ENCODE results near the gene HBG2. TPM values are rescaled to one million over a fixed set of nuclear protein-coding genes. Genes with fewer than 3 reads are reported as not detected.
"Not testable (repeated sequence)": the region's sequence is repeated elsewhere in the genome, so short reads cannot be mapped to it uniquely, and the experiment has no call there.

Gene HBG2
- not detected in 2 replicates for total RNA-seq

DNA sequence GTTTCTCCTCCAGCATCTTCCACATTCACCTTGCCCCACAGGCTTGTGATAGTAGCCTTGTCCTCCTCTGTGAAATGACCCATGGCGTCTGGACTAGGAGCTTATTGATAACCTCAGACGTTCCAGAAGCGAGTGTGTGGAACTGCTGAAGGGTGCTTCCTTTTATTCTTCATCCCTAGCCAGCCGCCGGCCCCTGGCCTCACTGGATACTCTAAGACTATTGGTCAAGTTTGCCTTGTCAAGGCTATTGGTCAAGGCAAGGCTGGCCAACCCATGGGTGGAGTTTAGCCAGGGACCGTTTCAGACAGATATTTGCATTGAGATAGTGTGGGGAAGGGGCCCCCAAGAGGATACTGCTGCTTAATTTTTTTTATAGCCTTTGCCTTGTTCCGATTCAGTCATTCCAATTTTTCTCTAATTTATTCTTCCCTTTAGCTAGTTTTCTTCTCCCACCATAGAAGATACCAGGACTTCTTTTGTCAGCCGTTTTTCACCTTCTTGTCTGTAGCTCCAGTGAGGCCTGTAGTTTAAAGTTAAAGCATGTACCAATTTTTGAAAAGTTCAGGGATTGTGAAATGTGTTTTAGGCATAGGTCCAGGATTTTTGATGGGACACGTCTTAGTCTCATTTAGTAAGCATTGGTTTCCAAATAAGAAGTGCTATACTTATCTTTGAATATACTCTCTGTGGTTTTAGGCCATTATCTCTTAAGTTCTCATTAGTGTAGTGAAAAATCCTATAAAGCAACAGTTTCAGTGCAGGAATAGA is at the start of gene HBG2:
Gene HBG2 (minus strand): TSS at position 136 of the 768 bp plus-strand sequence. CDS start 53 bp downstream, at position 83.
- intact Hi-C loops (cut with micrococcal nuclease): not testable (repeated sequence)

- intact Hi-C loops (cut with micrococcal nuclease): no loop called here
These were observed 49.5 kb upstream of the HBG2 start for GRCh38 chr11:5304046-5304445.

DNA sequence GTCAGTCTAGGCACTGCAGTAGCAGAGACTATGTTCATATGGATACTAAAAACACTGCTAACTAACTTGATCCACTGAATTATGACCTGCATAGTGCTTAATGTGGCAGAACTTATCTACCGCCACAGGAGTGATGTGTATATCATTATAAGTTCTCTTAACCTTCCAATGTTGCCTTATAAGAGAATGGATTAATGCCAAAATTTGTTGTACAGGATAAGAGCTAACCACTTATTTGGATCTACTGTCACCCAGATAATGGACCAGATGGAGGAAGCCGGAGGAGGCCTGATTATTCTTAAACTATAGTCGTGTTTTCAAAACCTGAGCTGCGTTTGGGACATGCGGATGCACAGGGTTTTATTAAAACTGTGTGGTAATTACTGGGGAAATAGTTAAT is 49.0 kb upstream of the HBG2 start:
- intact Hi-C loops (cut with micrococcal nuclease): no loop called here

GRCh38 chr11:5301846-5302245 is 47.3 kb upstream of the HBG2 start, which contains the start of gene OR51B4:
Gene OR51B4, minus strand, starts transcription at chr11:5301946. Its CDS starts 0 bp downstream, at chr11:5301946.
- intact Hi-C loops (cut with micrococcal nuclease): no loop called here

GRCh38 chr11:5300251-5300650 is 45.7 kb upstream of the HBG2 start:
- intact Hi-C loops (cut with micrococcal nuclease): no loop called here

GRCh38 chr11:5298451-5298850 is 43.9 kb upstream of the HBG2 start:
- intact Hi-C loops (cut with micrococcal nuclease): no loop called here

- intact Hi-C loops (cut with micrococcal nuclease): no loop called here
These were observed 43.2 kb upstream of the HBG2 start for GRCh38 chr11:5297721-5298323.

DNA sequence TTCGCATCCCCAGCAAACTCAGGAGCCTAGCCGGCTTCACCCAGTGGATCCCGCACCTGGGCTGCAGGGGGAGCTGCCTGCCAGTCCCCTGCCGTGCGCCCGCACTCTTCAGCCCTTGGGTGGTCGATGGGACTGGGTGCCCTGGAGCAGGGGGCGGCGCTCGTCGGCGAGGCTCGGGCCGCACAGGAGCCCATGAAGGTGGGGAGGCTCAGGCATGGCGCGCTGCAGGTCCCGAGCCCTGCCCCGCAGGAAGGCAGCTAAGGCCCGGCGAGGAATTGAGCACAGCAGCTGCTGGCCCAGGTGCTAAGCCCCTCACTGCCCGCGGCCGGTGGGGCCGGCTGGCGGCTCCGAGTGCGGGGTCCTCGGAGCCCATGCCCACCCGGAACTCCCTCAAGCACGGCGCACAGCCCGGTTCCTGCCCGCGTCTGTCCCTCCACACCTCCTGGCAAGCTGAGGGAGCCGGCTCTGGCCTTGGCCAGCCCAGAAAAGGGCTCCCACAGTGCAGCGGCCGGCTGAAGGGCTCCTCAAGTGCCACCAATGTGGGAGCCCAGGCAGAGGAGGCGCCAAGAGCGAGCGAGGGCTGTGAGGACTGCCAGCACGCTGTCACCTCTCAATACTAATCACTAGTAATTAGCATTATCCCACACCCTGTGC is 39.9 kb upstream of the HBG2 start:
- intact Hi-C loops (cut with micrococcal nuclease): loop anchor here (5.0 kb wide), 1 partner anchor 87 kb away; no protein-coding TSS in a partner anchor

DNA sequence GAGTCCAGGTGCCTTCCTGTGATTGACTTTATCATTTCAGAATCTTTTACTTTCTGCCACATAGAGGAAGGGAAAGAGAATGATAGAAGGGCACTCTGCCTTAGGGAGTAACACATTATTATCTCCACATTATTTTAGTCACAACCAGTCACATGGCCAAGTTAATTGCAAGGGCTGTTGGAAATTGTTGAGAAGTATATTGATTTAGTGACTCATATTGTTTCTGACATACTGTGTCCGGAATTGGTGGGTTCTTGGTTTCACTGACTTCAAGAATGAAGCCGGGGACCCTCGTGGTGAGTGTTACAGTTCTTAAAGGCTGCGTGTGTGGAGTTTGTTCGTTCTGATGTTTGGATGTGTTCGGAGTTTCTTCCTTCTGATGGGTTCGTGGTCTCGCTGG is 38.4 kb upstream of the HBG2 start:
- intact Hi-C loops (cut with micrococcal nuclease): loop anchor here (5.0 kb wide), 1 partner anchor 86 kb away; no protein-coding TSS in a partner anchor

DNA sequence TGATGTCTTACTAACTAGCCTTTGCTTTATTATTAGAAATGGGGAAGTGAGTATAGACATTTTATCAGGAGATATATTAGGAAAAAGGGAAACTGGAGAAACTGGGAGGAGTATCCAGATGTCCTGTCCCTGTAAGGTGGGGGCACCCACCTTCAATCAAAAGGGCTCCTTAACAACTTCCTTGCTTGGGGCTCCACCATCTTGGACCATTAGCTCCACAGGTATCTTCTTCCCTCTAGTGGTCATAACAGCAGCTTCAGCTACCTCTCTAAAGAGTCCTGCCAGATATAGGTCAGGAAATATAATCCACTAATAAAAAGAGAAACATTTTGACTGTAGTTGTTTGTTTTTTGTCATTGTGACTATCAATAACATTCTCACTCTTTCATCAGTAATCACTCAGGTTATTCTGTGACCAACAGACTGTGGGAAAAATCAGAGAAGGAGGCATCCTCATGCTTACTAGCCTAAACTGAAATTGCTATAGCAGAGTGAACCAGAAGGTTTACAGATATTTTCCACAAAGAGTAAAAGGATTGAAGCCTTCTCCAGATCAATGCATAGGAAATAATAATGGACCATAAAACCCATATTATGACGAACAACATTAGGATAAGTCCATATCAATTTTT is 36.7 kb upstream of the HBG2 start:
- intact Hi-C loops (cut with micrococcal nuclease): loop anchor here (1.0 to 5.0 kb wide), 2 partner anchors 84 to 167 kb away; no protein-coding TSS in a partner anchor

GRCh38 chr11:5290106-5290505 is 35.5 kb upstream of the HBG2 start:
- intact Hi-C loops (cut with micrococcal nuclease): loop anchor here (5.0 kb wide), 1 partner anchor 83 kb away; no protein-coding TSS in a partner anchor

- intact Hi-C loops (cut with micrococcal nuclease): loop anchor here (5.0 kb wide), 1 partner anchor 82 kb away; no protein-coding TSS in a partner anchor
These were observed 35.1 kb upstream of the HBG2 start for GRCh38 chr11:5289696-5290095.

GRCh38 chr11:5288906-5289550 is 34.4 kb upstream of the HBG2 start:
- intact Hi-C loops (cut with micrococcal nuclease): no loop called here

DNA sequence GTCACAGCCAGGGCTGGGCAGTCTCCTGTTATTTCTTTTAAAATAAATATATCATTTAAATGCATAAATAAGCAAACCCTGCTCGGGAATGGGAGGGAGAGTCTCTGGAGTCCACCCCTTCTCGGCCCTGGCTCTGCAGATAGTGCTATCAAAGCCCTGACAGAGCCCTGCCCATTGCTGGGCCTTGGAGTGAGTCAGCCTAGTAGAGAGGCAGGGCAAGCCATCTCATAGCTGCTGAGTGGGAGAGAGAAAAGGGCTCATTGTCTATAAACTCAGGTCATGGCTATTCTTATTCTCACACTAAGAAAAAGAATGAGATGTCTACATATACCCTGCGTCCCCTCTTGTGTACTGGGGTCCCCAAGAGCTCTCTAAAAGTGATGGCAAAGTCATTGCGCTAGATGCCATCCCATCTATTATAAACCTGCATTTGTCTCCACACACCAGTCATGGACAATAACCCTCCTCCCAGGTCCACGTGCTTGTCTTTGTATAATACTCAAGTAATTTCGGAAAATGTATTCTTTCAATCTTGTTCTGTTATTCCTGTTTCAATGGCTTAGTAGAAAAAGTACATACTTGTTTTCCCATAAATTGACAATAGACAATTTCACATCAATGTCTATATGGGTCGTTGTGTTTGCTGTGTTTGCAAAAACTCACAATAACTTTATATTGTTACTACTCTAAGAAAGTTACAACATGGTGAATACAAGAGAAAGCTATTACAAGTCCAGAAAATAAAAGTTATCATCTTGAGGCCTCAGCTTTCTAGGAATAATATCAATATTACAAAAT is 33.7 kb upstream of the HBG2 start:
- intact Hi-C loops (cut with micrococcal nuclease): no loop called here

- intact Hi-C loops (cut with micrococcal nuclease): no loop called here
These were observed 32.3 kb upstream of the HBG2 start for GRCh38 chr11:5286901-5287300.

GRCh38 chr11:5286351-5286750 is 31.8 kb upstream of the HBG2 start:
- intact Hi-C loops (cut with micrococcal nuclease): no loop called here

DNA sequence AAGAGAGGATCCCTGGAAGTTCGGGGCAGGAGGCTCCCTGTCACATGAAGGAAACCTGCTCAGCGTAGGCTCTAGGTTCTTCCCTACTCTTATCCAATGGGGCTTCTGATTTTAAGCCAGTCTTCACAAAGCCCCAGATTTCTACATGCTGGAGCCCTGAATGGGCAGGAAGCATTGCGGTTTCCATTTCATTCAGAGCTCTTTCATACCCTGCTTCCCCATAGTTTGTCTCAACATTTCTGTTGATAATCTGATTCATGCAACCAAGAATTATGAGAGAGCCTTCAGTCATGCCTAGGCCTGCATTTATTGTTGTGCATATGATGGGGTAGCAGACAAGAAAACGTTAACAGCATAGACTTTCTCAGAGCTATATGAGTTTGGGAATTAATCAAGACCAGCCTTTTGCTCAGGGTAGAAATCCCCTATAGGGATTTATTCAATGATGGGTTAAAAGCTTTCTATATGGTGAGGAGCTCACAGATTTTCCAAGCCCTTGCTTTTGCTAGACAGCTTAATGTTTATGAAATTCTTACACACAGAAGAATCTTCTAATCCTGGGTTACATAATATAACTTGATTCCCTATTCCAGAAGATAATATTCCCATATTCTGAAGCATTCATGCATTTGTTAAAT is 31.2 kb upstream of the HBG2 start:
- intact Hi-C loops (cut with micrococcal nuclease): no loop called here

- intact Hi-C loops (cut with micrococcal nuclease): no loop called here
These were observed 30.1 kb upstream of the HBG2 start for GRCh38 chr11:5284637-5285036.

GRCh38 chr11:5283882-5284281 is 29.3 kb upstream of the HBG2 start:
- intact Hi-C loops (cut with micrococcal nuclease): no loop called here

GRCh38 chr11:5283086-5283485 is 28.5 kb upstream of the HBG2 start:
- intact Hi-C loops (cut with micrococcal nuclease): no loop called here
